Smooth muscle cell (in vitro differentiated cells): ENCODE results near the gene BCAS3. TPM values are rescaled to one million over a fixed set of nuclear protein-coding genes. Genes with fewer than 3 reads are reported as not detected.

ENCODE experiments used
- DNase-seq: peaks from one replicate; lab custom pipeline; 2025; ENCODE audit not compliant: unreplicated experiment; lab: John Stamatoyannopoulos, UW
- H2AFZ ChIP-seq: fragments of 200-600 bp; sonication (generic); 2 replicates; pipeline ENCODE4 v1.6.0; 2016; ENCODE audit warnings: antibody characterized with exemption, low read depth, mild to moderate bottlenecking
- H3F3A ChIP-seq: fragments of 200-600 bp; sonication (generic); 2 replicates; pipeline ENCODE4 v1.6.0; 2017; ENCODE audit warnings: antibody characterized with exemption, low read depth
- H3K27ac ChIP-seq: fragments of 200-600 bp; sonication (generic); 2 replicates; pipeline ENCODE4 v1.5.1; 2016; ENCODE audit warnings: low read depth, mild to moderate bottlenecking
- H3K27me3 ChIP-seq: fragments of 200-600 bp; sonication (generic); 2 replicates; pipeline ENCODE4 v1.6.1; 2016; ENCODE audit warnings: low read depth, mild to moderate bottlenecking
- H3K36me3 ChIP-seq: fragments of 200-600 bp; sonication (generic); 2 replicates; pipeline ENCODE4 v1.5.1; 2016; ENCODE audit warnings: low read depth
- H3K4me1 ChIP-seq: fragments of 200-600 bp; sonication (generic); 2 replicates; pipeline ENCODE4 v1.5.1; 2016; ENCODE audit warnings: low read depth
- H3K4me2 ChIP-seq: fragments of 200-600 bp; sonication (generic); 2 replicates; pipeline ENCODE4 v1.6.0; 2016; ENCODE audit warnings: mild to moderate bottlenecking
- H3K4me3 ChIP-seq: fragments of 200-600 bp; sonication (generic); 2 replicates; pipeline ENCODE4 v1.5.1; 2016; ENCODE audit warnings: mild to moderate bottlenecking
- H3K79me2 ChIP-seq: fragments of 200-600 bp; sonication (generic); 2 replicates; pipeline ENCODE4 v1.6.0; 2016; ENCODE audit warnings: low read depth, mild to moderate bottlenecking
- H3K9ac ChIP-seq: fragments of 200-600 bp; sonication (generic); 2 replicates; pipeline ENCODE4 v1.6.0; 2016; ENCODE audit warnings: low read depth
- H3K9me3 ChIP-seq: fragments of 200-600 bp; sonication (generic); replicated peaks from 2 replicates; pipeline ENCODE4 v1.5.1; 2016; ENCODE audit warnings: low read depth
- H4K20me1 ChIP-seq: fragments of 200-600 bp; sonication (generic); 2 replicates; pipeline ENCODE4 v1.6.0; 2016; ENCODE audit warnings: low read depth
- WGBS: methylation state at CpG from one replicate; pipeline ENCODE4 v1.1.7; 2016; ENCODE audit warnings: low lambda C conversion rate; 5-methylcytosine and 5-hydroxymethylcytosine counted together
- polyA plus RNA-seq: library from polyadenylated mRNA; unstranded; fragments of >200 nt; fragmentation: Nextera tagmentation; extraction: Ambion mirVana; gene quantifications from 2 replicates; pipeline ENCODE4 v1.2.1, GENCODE V29; 2016
- total RNA-seq: library from RNA; depleted of rRNA; stranded (reverse); fragments of >200 nt; gene quantifications from 2 replicates; pipeline ENCODE4 v1.2.3, GENCODE V29; 2014
- TF ChIP-seq, protein P1 (sequence below): fragments of 200-600 bp; sonication (generic); IDR thresholded peaks from 2 replicates; pipeline ENCODE4 v1.5.1; 2017; ENCODE audit warnings: borderline replicate concordance, mild to moderate bottlenecking, antibody characterized with exemption; ENCODE audit not compliant: insufficient read depth, poor library complexity, severe bottlenecking

BCAS3 gene
- total and polyA plus RNA-seq, 2 experiments from 2014 or later = 17.2 to 54.5 TPM

DNA sequence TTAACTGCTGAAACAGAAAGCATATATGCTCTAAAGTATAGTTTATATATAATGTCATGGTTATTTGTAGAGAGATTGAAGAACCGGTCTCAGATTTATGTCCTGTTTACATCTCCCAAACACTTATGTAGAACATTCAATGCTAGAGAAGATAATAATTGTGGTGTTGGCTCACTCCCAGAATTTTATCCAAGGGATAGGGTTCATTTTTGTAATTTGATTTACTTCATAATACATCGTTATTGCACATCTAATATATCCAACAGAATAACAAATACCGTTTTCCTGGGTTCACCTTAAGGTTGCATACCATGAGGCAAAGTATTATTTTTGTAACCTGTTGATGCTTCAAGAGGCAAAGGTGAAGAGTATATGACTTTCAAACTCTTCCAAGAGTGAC, 519.1 kb downstream of the BCAS3 start:
- Histone ChIP-seq H3K9ac (no peak overlapping the region), H3K4me3 (no peak overlapping the region), H3K27ac (no peak overlapping the region)

DNA sequence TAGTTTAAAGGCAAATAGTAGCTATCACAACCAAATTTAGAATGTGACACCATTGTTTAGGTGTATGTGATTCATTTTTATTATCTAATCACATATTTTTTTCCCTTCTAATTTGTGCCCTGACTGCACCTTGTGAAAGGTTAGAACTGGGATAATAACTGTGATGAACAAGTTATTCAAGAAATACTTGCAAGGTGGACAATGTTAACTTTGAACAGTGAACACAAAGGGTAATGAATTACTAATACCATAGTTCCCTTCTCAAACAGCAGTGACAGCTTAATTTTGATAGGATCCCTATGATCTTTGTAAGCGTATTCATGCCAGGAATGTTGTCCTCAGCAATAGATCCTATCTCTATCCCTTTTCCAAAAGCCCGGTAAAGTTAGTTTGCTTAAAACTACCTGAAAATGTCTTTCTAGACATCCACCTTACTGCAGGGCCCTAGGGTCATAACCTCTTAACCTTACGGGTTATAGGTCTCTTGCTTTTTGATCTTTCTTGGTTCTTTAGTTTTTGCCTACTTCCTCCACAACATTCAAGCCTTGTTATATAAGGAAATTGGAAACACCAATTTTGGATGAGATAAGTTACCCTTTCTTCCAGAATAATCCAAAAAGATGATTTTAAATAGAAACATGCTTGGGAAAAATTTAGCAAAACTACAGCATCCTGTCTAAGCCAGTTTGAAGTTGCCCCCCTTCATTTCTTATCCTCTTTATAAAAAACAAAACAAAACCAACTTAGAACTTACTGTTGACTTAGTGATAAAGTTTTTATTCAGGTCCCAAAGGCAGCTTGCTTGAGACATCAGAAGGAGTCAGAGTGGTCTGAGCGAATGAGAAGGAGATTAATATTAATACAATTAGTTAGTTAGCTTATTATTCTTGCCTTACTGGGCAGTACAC, 522.0 kb downstream of the BCAS3 start:
- no peak for DNase-seq
- H4K20me1 ChIP-seq = no peaks in the 10 kb centered on the region
- H2AFZ ChIP-seq = no peak overlapping the region
- H3K79me2 ChIP-seq = no peaks in the 10 kb centered on the region
- peaks cover 7% of the 10 kb centered on the region for H3F3A ChIP-seq
- no peak overlapping the region for H3K4me3 ChIP-seq
- 82% methylated on average over 4 of the region's 4 CpGs for WGBS
- no peaks in the 10 kb centered on the region for H3K9me3 ChIP-seq
- peak overlapping the region; percentile 47 for H3K4me2 ChIP-seq
- H3K4me1 ChIP-seq = peaks cover 16% of the 10 kb centered on the region
- H3K27me3 ChIP-seq = no peaks in the 10 kb centered on the region
- TF ChIP-seq, protein P1, sequence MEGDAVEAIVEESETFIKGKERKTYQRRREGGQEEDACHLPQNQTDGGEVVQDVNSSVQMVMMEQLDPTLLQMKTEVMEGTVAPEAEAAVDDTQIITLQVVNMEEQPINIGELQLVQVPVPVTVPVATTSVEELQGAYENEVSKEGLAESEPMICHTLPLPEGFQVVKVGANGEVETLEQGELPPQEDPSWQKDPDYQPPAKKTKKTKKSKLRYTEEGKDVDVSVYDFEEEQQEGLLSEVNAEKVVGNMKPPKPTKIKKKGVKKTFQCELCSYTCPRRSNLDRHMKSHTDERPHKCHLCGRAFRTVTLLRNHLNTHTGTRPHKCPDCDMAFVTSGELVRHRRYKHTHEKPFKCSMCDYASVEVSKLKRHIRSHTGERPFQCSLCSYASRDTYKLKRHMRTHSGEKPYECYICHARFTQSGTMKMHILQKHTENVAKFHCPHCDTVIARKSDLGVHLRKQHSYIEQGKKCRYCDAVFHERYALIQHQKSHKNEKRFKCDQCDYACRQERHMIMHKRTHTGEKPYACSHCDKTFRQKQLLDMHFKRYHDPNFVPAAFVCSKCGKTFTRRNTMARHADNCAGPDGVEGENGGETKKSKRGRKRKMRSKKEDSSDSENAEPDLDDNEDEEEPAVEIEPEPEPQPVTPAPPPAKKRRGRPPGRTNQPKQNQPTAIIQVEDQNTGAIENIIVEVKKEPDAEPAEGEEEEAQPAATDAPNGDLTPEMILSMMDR = no peak
- no peaks in the 10 kb centered on the region for H3K36me3 ChIP-seq
- H3K27ac ChIP-seq = peak overlapping the region; percentile 76
- no peak overlapping the region for H3K9ac ChIP-seq

More for the DNA sequence above, 519.1 kb downstream of the BCAS3 start:
- H2AFZ ChIP-seq = no peak overlapping the region
- H3K4me2 ChIP-seq = no peak overlapping the region
- no peaks in the 10 kb centered on the region for H3K36me3 ChIP-seq
- H3K4me1 ChIP-seq = peaks cover 12% of the 10 kb centered on the region
- WGBS = 93% methylated on average over 3 of the region's 3 CpGs
- TF ChIP-seq, protein P1 = no peak
- no peaks in the 10 kb centered on the region for H3K9me3 ChIP-seq
- DNase-seq = no peak
- no peaks in the 10 kb centered on the region for H4K20me1 ChIP-seq
- H3K27me3 ChIP-seq = no peaks in the 10 kb centered on the region
- peaks cover 7% of the 10 kb centered on the region for H3F3A ChIP-seq
- no peaks in the 10 kb centered on the region for H3K79me2 ChIP-seq

DNA sequence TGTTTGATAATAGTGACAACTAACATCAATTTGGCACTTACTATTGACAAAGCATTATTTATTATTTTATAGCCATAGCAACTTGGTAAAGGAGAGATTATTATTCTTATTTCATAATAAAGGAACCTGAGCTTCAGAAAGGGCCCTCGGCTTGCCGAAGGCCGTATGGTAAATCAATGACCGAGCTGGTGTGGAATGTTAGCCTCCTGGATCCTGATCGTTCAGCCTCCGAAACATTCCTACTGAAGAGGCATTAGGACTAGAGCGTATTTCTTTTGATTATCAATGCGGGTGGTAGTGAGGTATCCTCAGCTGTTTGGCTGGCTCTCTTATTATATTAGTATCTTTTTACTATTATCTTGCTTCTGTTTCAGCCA, 522.7 kb downstream of the BCAS3 start:
- DNase-seq = no peak
- Histone ChIP-seq H2AFZ (no peak overlapping the region), H3K27me3 (no peaks in the 10 kb centered on the region), H3K27ac (peak overlapping the region; percentile 76), H3K9ac (no peak overlapping the region), H3F3A (peaks cover 12% of the 10 kb centered on the region), H3K4me1 (peaks cover 16% of the 10 kb centered on the region), H3K79me2 (no peaks in the 10 kb centered on the region), H3K4me2 (peak overlapping the region; percentile 47), H3K4me3 (no peak overlapping the region), H3K36me3 (no peaks in the 10 kb centered on the region), H4K20me1 (no peaks in the 10 kb centered on the region), H3K9me3 (no peaks in the 10 kb centered on the region)
- WGBS = 61% methylated on average over 8 of the region's 8 CpGs
- TF ChIP-seq, protein P1 = no peak

DNA sequence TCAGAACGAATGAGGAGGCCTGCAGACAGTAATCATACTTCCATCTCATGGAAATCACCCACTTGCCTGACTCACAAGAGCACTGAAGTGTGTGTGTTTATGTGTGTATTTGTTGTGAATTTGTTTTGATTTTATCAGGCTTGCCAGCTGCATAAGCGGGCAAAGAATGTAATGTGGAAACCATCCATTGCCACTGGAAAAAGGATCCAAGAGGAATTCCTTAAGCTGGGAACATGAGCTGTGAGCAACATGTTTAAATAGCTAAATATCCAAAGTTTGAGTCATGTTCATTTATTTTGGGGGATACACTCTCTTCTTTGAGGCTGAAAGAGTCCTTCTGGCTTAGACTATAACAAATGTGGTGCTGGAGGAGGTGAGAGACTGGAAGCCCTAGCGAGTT, 523.6 kb downstream of the BCAS3 start:
- Histone ChIP-seq H4K20me1 (no peaks in the 10 kb centered on the region), H3K27ac (peak overlapping the region; percentile 76), H3K9ac (peak overlapping the region; percentile 20), H3K27me3 (no peaks in the 10 kb centered on the region), H3F3A (peaks cover 13% of the 10 kb centered on the region), H3K4me1 (peaks cover 16% of the 10 kb centered on the region), H3K9me3 (no peaks in the 10 kb centered on the region), H2AFZ (no peak overlapping the region), H3K4me3 (no peak overlapping the region), H3K36me3 (no peaks in the 10 kb centered on the region), H3K4me2 (peak overlapping the region; percentile 67), H3K79me2 (no peaks in the 10 kb centered on the region)
- no peak for DNase-seq
- TF ChIP-seq, protein P1 = no peak
- WGBS = 13% methylated on average over 3 of the region's 3 CpGs
